ENCODE data around the gene CDYL. TPM values are rescaled to one million over a fixed set of nuclear protein-coding genes. Genes with fewer than 3 reads are reported as not detected.
A peak's percentile ranks its signal among the peaks of the same experiment; 100 is the strongest.
"Not testable (repeated sequence)": the region's sequence is repeated elsewhere in the genome, so short reads cannot be mapped to it uniquely, and the experiment has no call there.

The CDYL gene
- total RNA-seq, 6 experiments from 2014 or later = 28.4 to 34.8 (median 33.8) TPM

DNA sequence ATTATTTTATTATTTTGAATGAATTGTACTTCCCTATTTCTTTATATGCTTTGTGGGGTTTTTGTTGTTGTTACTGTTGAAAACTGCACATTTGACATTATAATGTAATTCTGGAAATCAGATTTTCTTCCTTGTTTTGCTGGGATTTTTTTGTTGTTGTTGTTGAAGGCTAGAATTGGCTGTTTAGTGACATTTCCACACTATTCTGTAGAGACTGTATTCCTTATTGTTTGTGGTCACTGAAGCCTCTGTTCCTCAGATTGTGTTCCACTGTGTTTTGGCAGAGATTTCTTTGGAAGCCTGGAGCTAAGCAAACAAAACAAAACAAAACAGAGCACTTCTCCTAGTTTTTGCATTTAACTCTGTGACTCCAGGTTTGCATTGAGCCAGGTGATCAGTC is 52.9 kb downstream of the CDYL start:
- no peak overlapping the region for H3K27ac Mint-ChIP-seq
- DNase-seq = no peak
- peaks cover 33% of the 10 kb centered on the region for H3K36me3 Mint-ChIP-seq (ENCODE audit: low read depth)
- no peaks in the 10 kb centered on the region for H3K27me3 Mint-ChIP-seq (ENCODE audit: insufficient read depth)
- H3K9me3 Mint-ChIP-seq = peaks cover 31% of the 10 kb centered on the region
- no peak overlapping the region for H3K4me3 Mint-ChIP-seq
- TF ChIP-seq, protein P1, sequence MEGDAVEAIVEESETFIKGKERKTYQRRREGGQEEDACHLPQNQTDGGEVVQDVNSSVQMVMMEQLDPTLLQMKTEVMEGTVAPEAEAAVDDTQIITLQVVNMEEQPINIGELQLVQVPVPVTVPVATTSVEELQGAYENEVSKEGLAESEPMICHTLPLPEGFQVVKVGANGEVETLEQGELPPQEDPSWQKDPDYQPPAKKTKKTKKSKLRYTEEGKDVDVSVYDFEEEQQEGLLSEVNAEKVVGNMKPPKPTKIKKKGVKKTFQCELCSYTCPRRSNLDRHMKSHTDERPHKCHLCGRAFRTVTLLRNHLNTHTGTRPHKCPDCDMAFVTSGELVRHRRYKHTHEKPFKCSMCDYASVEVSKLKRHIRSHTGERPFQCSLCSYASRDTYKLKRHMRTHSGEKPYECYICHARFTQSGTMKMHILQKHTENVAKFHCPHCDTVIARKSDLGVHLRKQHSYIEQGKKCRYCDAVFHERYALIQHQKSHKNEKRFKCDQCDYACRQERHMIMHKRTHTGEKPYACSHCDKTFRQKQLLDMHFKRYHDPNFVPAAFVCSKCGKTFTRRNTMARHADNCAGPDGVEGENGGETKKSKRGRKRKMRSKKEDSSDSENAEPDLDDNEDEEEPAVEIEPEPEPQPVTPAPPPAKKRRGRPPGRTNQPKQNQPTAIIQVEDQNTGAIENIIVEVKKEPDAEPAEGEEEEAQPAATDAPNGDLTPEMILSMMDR (IDR thresholded peaks at IDR 0.05) = no peak
- H3K4me1 Mint-ChIP-seq (ENCODE audit: low read depth) = peaks cover 16% of the 10 kb centered on the region

- peaks cover 13% of the 10 kb centered on the region for H3K9me3 Mint-ChIP-seq
- DNase-seq; H3K4me3 Mint-ChIP-seq; H3K27me3 Mint-ChIP-seq (ENCODE audit: insufficient read depth); H3K27ac Mint-ChIP-seq: not testable (repeated sequence)
- H3K36me3 Mint-ChIP-seq (ENCODE audit: low read depth) = peaks cover 31% of the 10 kb centered on the region
- peaks cover 11% of the 10 kb centered on the region for H3K4me1 Mint-ChIP-seq (ENCODE audit: low read depth)
Observed at GRCh38 chr6:4835540-4835939, 59.3 kb downstream of the CDYL start.

- Mint-ChIP-seq H3K36me3 (ENCODE audit: low read depth) (peaks cover 46% of the 10 kb centered on the region), H3K4me3 (no peak overlapping the region), H3K27me3 (ENCODE audit: insufficient read depth) (peaks cover 3% of the 10 kb centered on the region; the same call in 1 of the 2 replicates), H3K27ac (no peak overlapping the region), H3K9me3 (peaks cover 34% of the 10 kb centered on the region), H3K4me1 (ENCODE audit: low read depth) (peaks cover 18% of the 10 kb centered on the region)
- DNase-seq = no peak
- TF ChIP-seq, protein P1 (IDR thresholded peaks at IDR 0.05) = no peak
Observed at GRCh38 chr6:4840169-4840568, 64.0 kb downstream of the CDYL start.

DNA sequence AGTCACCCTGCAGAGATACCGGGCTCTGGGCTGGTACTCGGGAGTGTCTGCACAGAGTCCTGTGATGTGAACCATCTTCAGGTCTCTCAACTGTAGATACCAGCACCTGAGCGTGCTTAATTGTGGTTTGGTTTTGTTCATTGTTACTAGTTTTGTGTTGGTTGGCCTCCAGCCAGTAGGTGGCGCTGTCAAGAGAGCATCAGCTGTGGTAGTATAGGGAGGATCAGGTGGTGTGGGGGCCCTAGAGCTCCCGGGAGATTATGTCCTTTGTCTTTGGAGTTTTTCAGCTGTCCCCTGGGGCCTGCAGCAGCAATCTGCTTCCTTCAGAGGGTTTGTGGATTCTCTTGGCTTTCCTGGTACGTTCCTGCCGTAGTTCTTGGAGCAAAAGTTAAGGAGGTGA is 67.9 kb downstream of the CDYL start:
- Mint-ChIP-seq H3K4me1 (ENCODE audit: low read depth) (peaks cover 25% of the 10 kb centered on the region), H3K27ac (no peak overlapping the region), H3K9me3 (peaks cover 28% of the 10 kb centered on the region), H3K27me3 (ENCODE audit: insufficient read depth) (peaks cover 3% of the 10 kb centered on the region; the same call in 1 of the 2 replicates), H3K36me3 (ENCODE audit: low read depth) (peaks cover 29% of the 10 kb centered on the region), H3K4me3 (no peak overlapping the region; the same call in 1 of the 2 replicates)
- TF ChIP-seq, protein P1 (IDR thresholded peaks at IDR 0.05) = peak; percentile 60
- no peak for DNase-seq

GRCh38 chr6:4846387-4846786 is 70.2 kb downstream of the CDYL start:
- H3K4me1 Mint-ChIP-seq (ENCODE audit: low read depth) = peaks cover 19% of the 10 kb centered on the region
- peaks cover 3% of the 10 kb centered on the region; the same call in 1 of the 2 replicates for H3K27me3 Mint-ChIP-seq (ENCODE audit: insufficient read depth)
- no peak overlapping the region for H3K4me3 Mint-ChIP-seq
- H3K36me3 Mint-ChIP-seq (ENCODE audit: low read depth) = peaks cover 16% of the 10 kb centered on the region
- DNase-seq = no peak
- TF ChIP-seq, protein P1 (IDR thresholded peaks at IDR 0.05) = no peak
- H3K27ac Mint-ChIP-seq = no peak overlapping the region
- H3K9me3 Mint-ChIP-seq = peaks cover 21% of the 10 kb centered on the region

GRCh38 chr6:4848382-4849068 is 72.3 kb downstream of the CDYL start:
- peaks cover 11% of the 10 kb centered on the region for H3K9me3 Mint-ChIP-seq
- H3K27me3 Mint-ChIP-seq (ENCODE audit: insufficient read depth) = peaks cover 3% of the 10 kb centered on the region; the same call in 1 of the 2 replicates
- no peak overlapping the region for H3K4me3 Mint-ChIP-seq
- no peak for DNase-seq
- no peak overlapping the region for H3K27ac Mint-ChIP-seq
- TF ChIP-seq, protein P1 (IDR thresholded peaks at IDR 0.05) = peak; percentile 66
- H3K36me3 Mint-ChIP-seq (ENCODE audit: low read depth) = peaks cover 11% of the 10 kb centered on the region
- peaks cover 22% of the 10 kb centered on the region for H3K4me1 Mint-ChIP-seq (ENCODE audit: low read depth)

All from HFFc6 (cell line).